LNCaP clone FGC (cell line): ENCODE results near the gene NDST3.
A peak's percentile ranks its signal among the peaks of the same experiment; 100 is the strongest.

Experiments
- DNase-seq: peaks from one replicate; pipeline ENCODE4 v3.0.0-alpha.2; 2011; ENCODE audit warnings: low read depth
- H3K4me3 ChIP-seq: 2 replicates; pipeline ENCODE4 v1.5.1; 2011; ENCODE audit warnings: mild to moderate bottlenecking, low read depth, low read length, control low read depth
- CTCF ChIP-seq: IDR thresholded peaks from 2 replicates; pipeline ENCODE4 v1.5.1; 2012; ENCODE audit warnings: mild to moderate bottlenecking; ENCODE audit not compliant: control insufficient read depth, insufficient read depth; ENCODE audit errors: extremely low read depth

NDST3 gene

DNA sequence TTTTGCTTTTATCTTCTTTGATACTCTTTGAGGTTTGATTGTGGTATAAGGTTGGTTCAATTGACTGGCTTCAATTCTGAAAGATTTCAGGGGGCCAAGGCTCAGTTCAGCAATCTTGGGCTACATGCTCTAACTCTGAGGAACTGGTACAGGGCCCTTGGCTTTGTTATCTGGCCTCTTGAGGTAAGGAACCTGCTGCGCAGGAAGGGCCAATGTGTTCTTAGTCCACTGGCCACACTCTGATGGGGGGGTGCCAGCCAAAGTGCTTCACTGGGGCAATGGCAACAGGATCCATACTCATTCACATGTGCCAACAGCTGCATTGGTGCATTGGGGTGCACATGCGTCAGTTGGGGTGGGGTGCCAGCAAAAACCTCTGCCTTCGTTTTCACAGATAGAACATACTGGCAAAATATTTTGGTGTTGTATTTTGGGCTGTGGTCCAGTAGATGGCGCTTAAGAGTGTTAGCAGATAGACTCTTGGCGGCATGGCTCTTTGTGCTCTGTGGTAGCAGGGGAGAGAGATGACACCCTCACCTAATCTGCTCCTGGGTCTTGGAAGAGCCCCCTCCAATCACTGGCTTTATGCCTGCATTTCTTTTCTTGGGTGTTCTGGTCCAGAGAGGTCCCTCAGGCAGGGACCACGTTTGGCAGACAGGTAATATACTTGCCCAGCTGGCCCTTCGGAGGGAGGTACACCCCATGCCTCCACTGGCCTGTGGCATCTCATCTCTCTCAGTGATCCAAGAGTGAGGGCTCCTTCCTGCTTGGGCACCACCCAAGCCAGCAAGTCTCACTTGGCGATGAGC, 42.9 kb downstream of the NDST3 start:
- peak; percentile 81 for TF ChIP-seq CTCF
- H3K4me3 ChIP-seq = no peak overlapping the region
- peak; percentile 1 for DNase-seq

GRCh38 chr4:118077767-118078105, 43.5 kb downstream of the NDST3 start:
- no peak for DNase-seq
- H3K4me3 ChIP-seq = no peak overlapping the region
- TF ChIP-seq CTCF = no peak

- no peak for DNase-seq
- TF ChIP-seq CTCF = no peak
These were observed 47.1 kb downstream of the NDST3 start for GRCh38 chr4:118081434-118081833.

DNA sequence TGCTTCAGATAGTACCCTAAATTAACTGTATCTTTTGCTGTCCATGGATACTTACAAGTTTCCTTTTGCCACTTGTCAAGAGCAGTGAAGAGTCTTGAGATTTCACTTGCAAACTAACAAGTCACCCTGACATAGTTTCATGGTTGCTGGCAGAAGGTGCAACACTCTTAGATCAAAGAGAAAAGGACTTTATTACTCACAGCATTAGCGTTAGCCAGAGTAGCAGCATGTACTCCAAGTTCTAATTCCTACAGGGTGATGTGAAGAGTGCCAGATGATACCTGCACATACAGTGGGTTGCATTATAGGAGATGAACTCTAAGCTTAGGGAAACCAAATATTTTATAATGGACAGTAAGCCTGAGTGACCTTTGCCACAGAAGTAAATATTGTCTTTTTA, 47.9 kb downstream of the NDST3 start:
- H3K4me3 ChIP-seq = no peak overlapping the region
- no peak for TF ChIP-seq CTCF
- DNase-seq = no peak

More at GRCh38 chr4:118081434-118081833, 47.1 kb downstream of the NDST3 start:
- H3K4me3 ChIP-seq = no peak overlapping the region

GRCh38 chr4:118085700-118086099, 51.4 kb downstream of the NDST3 start:
- no peak overlapping the region for H3K4me3 ChIP-seq
- no peak for DNase-seq
- TF ChIP-seq CTCF = no peak

DNA sequence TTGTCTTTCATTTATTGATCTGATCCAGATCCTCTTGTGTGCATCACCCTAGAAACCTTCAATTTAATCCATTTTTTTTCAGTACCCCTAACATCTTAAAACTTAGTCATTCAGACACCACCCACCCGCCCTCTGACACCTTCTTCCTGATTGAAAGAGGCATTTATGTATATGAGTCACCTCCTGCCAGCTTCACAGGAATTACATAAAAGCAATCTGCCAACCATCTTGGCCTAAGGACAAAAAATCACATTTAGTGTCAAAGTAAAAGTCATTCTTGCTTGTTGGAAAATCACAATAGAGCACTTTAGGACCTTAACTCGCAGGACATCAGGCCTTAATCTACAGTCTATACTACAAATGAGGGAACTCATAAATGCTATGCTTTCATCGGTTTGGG, 52.1 kb downstream of the NDST3 start:
- no peak for DNase-seq
- H3K4me3 ChIP-seq = no peak overlapping the region
- TF ChIP-seq CTCF = no peak

- DNase-seq = no peak
- no peak overlapping the region for H3K4me3 ChIP-seq
- no peak for TF ChIP-seq CTCF
These were observed 53.1 kb downstream of the NDST3 start for GRCh38 chr4:118087366-118087765.
